GM18499 (cell line): ENCODE measurements around the gene PRIM2.
A peak's percentile ranks its signal among the peaks of the same experiment; 100 is the strongest.
"Not testable (repeated sequence)": the region's sequence is repeated elsewhere in the genome, so short reads cannot be mapped to it uniquely, and the experiment has no call there.

Experiments
- ATAC-seq: cut with Tn5 transposase; IDR thresholded peaks from one replicate; pipeline ENCODE4 v1.9.1; 2021; ENCODE audit warnings: moderate number of reproducible peaks; ENCODE audit not compliant: insufficient read depth, unreplicated experiment

The PRIM2 gene

GRCh38 chr6:57317060-57317943 lies at the start of gene PRIM2:
Gene PRIM2, plus strand, starts transcription at chr6:57317630. Its CDS starts 816 bp downstream, at chr6:57318446.
- peak; percentile 66 for ATAC-seq

GRCh38 chr6:57268294-57268640 lies 49.2 kb upstream of the PRIM2 start:
- ATAC-seq, result no peak

- not testable (repeated sequence) for ATAC-seq
These were observed 43.2 kb upstream of the PRIM2 start for GRCh38 chr6:57274113-57274824.

- ATAC-seq, result no peak
These were observed 42.0 kb upstream of the PRIM2 start for GRCh38 chr6:57275384-57275783.

- no peak for ATAC-seq
These were observed 40.5 kb upstream of the PRIM2 start for GRCh38 chr6:57276946-57277345.

- ATAC-seq, result no peak
These were observed 38.9 kb upstream of the PRIM2 start for GRCh38 chr6:57278570-57278969.

- ATAC-seq, result no peak
These were observed 38.4 kb upstream of the PRIM2 start for GRCh38 chr6:57279013-57279412.

- ATAC-seq, result no peak
These were observed 34.3 kb upstream of the PRIM2 start for GRCh38 chr6:57283106-57283505.

GRCh38 chr6:57283911-57284455 lies 33.4 kb upstream of the PRIM2 start:
- no peak for ATAC-seq

- ATAC-seq, result not testable (repeated sequence)
These were observed 29.3 kb upstream of the PRIM2 start for GRCh38 chr6:57288136-57288535.

- not testable (repeated sequence) for ATAC-seq
These were observed 24.0 kb upstream of the PRIM2 start for GRCh38 chr6:57293472-57293871.

GRCh38 chr6:57294862-57295445 lies 22.5 kb upstream of the PRIM2 start:
- no peak for ATAC-seq

- no peak for ATAC-seq
These were observed 19.9 kb upstream of the PRIM2 start for GRCh38 chr6:57297505-57297904.

GRCh38 chr6:57298741-57299140 lies 18.7 kb upstream of the PRIM2 start:
- no peak for ATAC-seq

GRCh38 chr6:57301757-57302156 lies 15.7 kb upstream of the PRIM2 start:
- ATAC-seq, result no peak

- no peak for ATAC-seq
These were observed 15.0 kb upstream of the PRIM2 start for GRCh38 chr6:57302477-57302876.

GRCh38 chr6:57303931-57304681 lies 13.3 kb upstream of the PRIM2 start:
- ATAC-seq, result no peak

- no peak for ATAC-seq
These were observed 12.3 kb upstream of the PRIM2 start for GRCh38 chr6:57305107-57305506.

GRCh38 chr6:57305761-57306160 lies 11.7 kb upstream of the PRIM2 start:
- no peak for ATAC-seq

GRCh38 chr6:57306273-57306672 lies 11.2 kb upstream of the PRIM2 start:
- ATAC-seq, result no peak
